HepG2 (cell line): ENCODE measurements around the gene POLE3. TPM values are rescaled to one million over a fixed set of nuclear protein-coding genes. Genes with fewer than 3 reads are reported as not detected.
A peak's percentile ranks its signal among the peaks of the same experiment; 100 is the strongest.

Experiments
- CHD2 ChIP-seq: IDR thresholded peaks from 2 replicates; pipeline ENCODE4 v1.6.1; 2011; ENCODE audit warnings: low read depth, low read length, improper control_type of control experiment
- DPF2 ChIP-seq: sonication (generic); formaldehyde crosslinking; IDR thresholded peaks from 2 replicates; pipeline ENCODE4 v1.4.0; 2020; ENCODE audit warnings: mild to moderate bottlenecking, low read depth, missing genetic modification reagents, borderline replicate concordance
- GABPA ChIP-seq, 2 experiments: IDR thresholded peaks; 2 replicates each; pipeline ENCODE4 v1.6.1; 2011 to 2016; ENCODE audit warnings: low read depth in 2 of 2, low read length in 1 of 2, missing biosample characterization in 1 of 2, missing genetic modification characterization in 1 of 2
- GZF1 ChIP-seq: sonication (generic); formaldehyde crosslinking; IDR thresholded peaks from 2 replicates; pipeline ENCODE4 v1.5.1; 2020; ENCODE audit warnings: mild to moderate bottlenecking, missing genetic modification reagents
- HNRNPH1 ChIP-seq: fragments of 200-400 bp; formaldehyde crosslinking; optimal IDR thresholded peaks from 2 replicates; pipeline ENCODE3; 2017; ENCODE audit warnings: mild to moderate bottlenecking, low read depth, low read length
- HOXA7 ChIP-seq: sonication (generic); formaldehyde crosslinking; IDR thresholded peaks from 2 replicates; pipeline ENCODE4 v1.8.1; 2022; ENCODE audit warnings: mild to moderate bottlenecking, missing genetic modification reagents, moderate library complexity
- HOXD1 ChIP-seq: sonication (generic); formaldehyde crosslinking; IDR thresholded peaks from 2 replicates; pipeline ENCODE4 v1.5.0; 2020; ENCODE audit warnings: missing genetic modification reagents
- IRF1 ChIP-seq: sonication (generic); formaldehyde crosslinking; IDR thresholded peaks from 2 replicates; pipeline ENCODE4 v1.4.0; 2020; ENCODE audit warnings: low read depth, mild to moderate bottlenecking, missing genetic modification reagents
- JARID2 ChIP-seq: sonication (generic); formaldehyde crosslinking; IDR thresholded peaks from 2 replicates; pipeline ENCODE4 v1.8.1; 2023; ENCODE audit warnings: missing genetic modification reagents, inconsistent platforms; ENCODE audit not compliant: insufficient replicate concordance
- NCOR1 ChIP-seq: fragments of 200-600 bp; sonication (generic); IDR thresholded peaks from 2 replicates; pipeline ENCODE4 v1.7.0; 2017; ENCODE audit warnings: antibody characterized with exemption, low read length, borderline replicate concordance
- NR1H2 ChIP-seq: sonication (generic); formaldehyde crosslinking; IDR thresholded peaks from 2 replicates; pipeline ENCODE4 v1.8.1; 2022; ENCODE audit warnings: low read depth, missing genetic modification reagents, borderline replicate concordance
- PREB ChIP-seq: sonication (generic); formaldehyde crosslinking; IDR thresholded peaks from 2 replicates; pipeline ENCODE4 v1.4.0; 2020; ENCODE audit warnings: missing genetic modification reagents
- PRPF4 ChIP-seq: fragments of 200-400 bp; formaldehyde crosslinking; IDR thresholded peaks from 2 replicates; pipeline ENCODE4 v1.6.1; 2016; ENCODE audit warnings: low read length, low read depth; ENCODE audit not compliant: poor library complexity, severe bottlenecking
- RFXANK ChIP-seq: IDR thresholded peaks from 2 replicates; pipeline ENCODE4 v1.6.1; 2016
- SMAD3 ChIP-seq: sonication (generic); formaldehyde crosslinking; IDR thresholded peaks from 2 replicates; pipeline ENCODE4 v1.4.0; 2020; ENCODE audit warnings: missing genetic modification reagents
- SRY ChIP-seq: sonication (generic); formaldehyde crosslinking; IDR thresholded peaks from 2 replicates; pipeline ENCODE4 v1.8.0; 2022; ENCODE audit warnings: mild to moderate bottlenecking, missing genetic modification reagents
- STAT5B ChIP-seq: sonication (generic); formaldehyde crosslinking; IDR thresholded peaks from 2 replicates; pipeline ENCODE4 v1.4.0; 2020; ENCODE audit warnings: missing genetic modification reagents
- ZBTB7B ChIP-seq: sonication (generic); formaldehyde crosslinking; IDR thresholded peaks from 2 replicates; pipeline ENCODE4 v1.4.0; 2020; ENCODE audit warnings: missing genetic modification reagents
- ZEB1 ChIP-seq: IDR thresholded peaks from 2 replicates; pipeline ENCODE4 v1.6.1; 2012; ENCODE audit warnings: mild to moderate bottlenecking, low read depth, inconsistent platforms; ENCODE audit not compliant: insufficient replicate concordance
- ZFP36 ChIP-seq: fragments of 150-350 bp; IDR thresholded peaks from 2 replicates; pipeline ENCODE4 v1.6.1; 2018; ENCODE audit warnings: borderline replicate concordance, low read length, low read depth; ENCODE audit not compliant: partially characterized antibody
- ZNF350 ChIP-seq: sonication (generic); formaldehyde crosslinking; IDR thresholded peaks from 2 replicates; pipeline ENCODE4 v1.4.0; 2020; ENCODE audit warnings: mild to moderate bottlenecking, low read depth, missing genetic modification reagents, borderline replicate concordance
- ZNF354B ChIP-seq: sonication (generic); formaldehyde crosslinking; IDR thresholded peaks from 2 replicates; pipeline ENCODE4 v1.8.0; 2022; ENCODE audit warnings: mild to moderate bottlenecking, missing genetic modification reagents
- ZNF576 ChIP-seq: sonication (generic); formaldehyde crosslinking; IDR thresholded peaks from 2 replicates; pipeline ENCODE4 v1.4.0; 2020; ENCODE audit warnings: mild to moderate bottlenecking, missing genetic modification reagents
- ZNF781 ChIP-seq: sonication (generic); formaldehyde crosslinking; IDR thresholded peaks from 2 replicates; pipeline ENCODE4 v1.5.1; 2020; ENCODE audit warnings: borderline replicate concordance, mild to moderate bottlenecking, missing genetic modification reagents; ENCODE audit errors: not compliant biosample characterization
- ZNF883 ChIP-seq: sonication (generic); formaldehyde crosslinking; IDR thresholded peaks from 2 replicates; pipeline ENCODE4 v1.5.1; 2020; ENCODE audit warnings: mild to moderate bottlenecking, missing genetic modification reagents; ENCODE audit errors: not compliant biosample characterization
- polyA plus RNA-seq, 8 experiments: library from polyadenylated mRNA; depleted of rRNA in 3 of 8; stranded (reverse) in 7 of 8; unstranded in 1 of 8; fragments of >200 nt; fragmentation: Illumina TruSeq in 4 of 8; extraction: Trizol in 4 of 8; gene quantifications; 2 replicates each; pipeline versions ENCODE4 v1.2.1 to v1.2.3, GENCODE V29; 2011 to 2016; ENCODE audit warnings: low read depth in 4 of 8, missing spikeins in 1 of 8, mixed read lengths in 1 of 8; ENCODE audit not compliant: insufficient read depth in 1 of 8
- total RNA-seq, 5 experiments: library from RNA; depleted of rRNA; stranded (reverse); fragments of >200 nt; fragmentation: Illumina TruSeq; extraction: Trizol; gene quantifications; 2 replicates each; pipeline ENCODE4 v1.2.3, GENCODE V29; 2016; ENCODE audit warnings: low read depth in 1 of 5
- TF ChIP-seq, protein P1 (sequence below): sonication (generic); formaldehyde crosslinking; conservative IDR thresholded peaks from 2 replicates; pipeline ENCODE4 v1.5.0; 2020; ENCODE audit warnings: missing genetic modification reagents
- TF ChIP-seq, protein P2 (sequence below): sonication (generic); formaldehyde crosslinking; IDR thresholded peaks from 2 replicates; pipeline ENCODE4 v1.4.0; 2020; ENCODE audit warnings: mild to moderate bottlenecking, low read depth, missing genetic modification reagents

The POLE3 gene
- total and polyA plus RNA-seq, 2 of the 13 experiments (the other 11 are each of a cell fraction or from before 2014, with no cell fraction given), result 36.0 to 77.2 TPM

GRCh38 chr9:113387560-113388230, 22.8 kb downstream of the POLE3 start (continued):
- TF ChIP-seq ZNF350, result peak; percentile 47; the same call in 1 of the 2 replicates
- TF ChIP-seq ZFP36, result no peak
- no peak for TF ChIP-seq ZBTB7B (CRISPR knock-in tag)
- no peak for TF ChIP-seq RFXANK (CRISPR knock-in tag)
- peak; percentile 9; the same call in 1 of the 2 replicates for TF ChIP-seq GZF1 (CRISPR knock-in tag)
- peak; percentile 80; the same call in 1 of the 2 replicates for TF ChIP-seq HOXD1
- TF ChIP-seq ZNF781 (CRISPR knock-in tag), result no peak
- no peak for TF ChIP-seq CHD2
- peak; percentile 46; the same call in 1 of the 2 replicates for TF ChIP-seq SRY
- TF ChIP-seq IRF1 (CRISPR knock-in tag), result no peak
- TF ChIP-seq HOXA7 (CRISPR knock-in tag), result no peak
- TF ChIP-seq SMAD3 (CRISPR knock-in tag), result no peak
- TF ChIP-seq ZNF354B, result no peak
- TF ChIP-seq ZNF883 (CRISPR knock-in tag), result peak; percentile 56
- TF ChIP-seq STAT5B (CRISPR knock-in tag), result no peak
- TF ChIP-seq, protein P1, sequence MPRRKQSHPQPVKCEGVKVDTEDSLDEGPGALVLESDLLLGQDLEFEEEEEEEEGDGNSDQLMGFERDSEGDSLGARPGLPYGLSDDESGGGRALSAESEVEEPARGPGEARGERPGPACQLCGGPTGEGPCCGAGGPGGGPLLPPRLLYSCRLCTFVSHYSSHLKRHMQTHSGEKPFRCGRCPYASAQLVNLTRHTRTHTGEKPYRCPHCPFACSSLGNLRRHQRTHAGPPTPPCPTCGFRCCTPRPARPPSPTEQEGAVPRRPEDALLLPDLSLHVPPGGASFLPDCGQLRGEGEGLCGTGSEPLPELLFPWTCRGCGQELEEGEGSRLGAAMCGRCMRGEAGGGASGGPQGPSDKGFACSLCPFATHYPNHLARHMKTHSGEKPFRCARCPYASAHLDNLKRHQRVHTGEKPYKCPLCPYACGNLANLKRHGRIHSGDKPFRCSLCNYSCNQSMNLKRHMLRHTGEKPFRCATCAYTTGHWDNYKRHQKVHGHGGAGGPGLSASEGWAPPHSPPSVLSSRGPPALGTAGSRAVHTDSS (CRISPR knock-in tag), result no peak
- TF ChIP-seq ZEB1, result peak; percentile 20
- TF ChIP-seq ZNF576 (CRISPR knock-in tag), result no peak
- TF ChIP-seq, protein P2, sequence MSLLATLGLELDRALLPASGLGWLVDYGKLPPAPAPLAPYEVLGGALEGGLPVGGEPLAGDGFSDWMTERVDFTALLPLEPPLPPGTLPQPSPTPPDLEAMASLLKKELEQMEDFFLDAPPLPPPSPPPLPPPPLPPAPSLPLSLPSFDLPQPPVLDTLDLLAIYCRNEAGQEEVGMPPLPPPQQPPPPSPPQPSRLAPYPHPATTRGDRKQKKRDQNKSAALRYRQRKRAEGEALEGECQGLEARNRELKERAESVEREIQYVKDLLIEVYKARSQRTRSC, result no peak
- no peak for TF ChIP-seq PREB (CRISPR knock-in tag)
- TF ChIP-seq NR1H2 (CRISPR knock-in tag), result no peak
- peak; percentile 89; the same call in 1 of the 2 replicates for TF ChIP-seq NCOR1
- TF ChIP-seq HNRNPH1, result no peak
- no peak for TF ChIP-seq GABPA (IDR thresholded peaks at IDR 0.05; ENCODE audit: low read depth, low read length)
- no peak for TF ChIP-seq GABPA (CRISPR knock-in tag; IDR thresholded peaks at IDR 0.05; ENCODE audit: low read depth)
- TF ChIP-seq JARID2, result no peak
- no peak for TF ChIP-seq DPF2 (CRISPR knock-in tag)
- no peak for TF ChIP-seq PRPF4
